OCI-LY7 (cell line): Measurements from ENCODE around the gene TNPO1. TPM values are rescaled to one million over a fixed set of nuclear protein-coding genes. Genes with fewer than 3 reads are reported as not detected.

Source experiments
- BruUV-seq: library from RNA; stranded (reverse); fragments of 400-500 nt; replicated peaks from 2 replicates; lab custom pipeline; 2021; lab: Mats Ljungman, UMichigan
- CTCF ChIA-PET: fragments of 300-600 bp; sonication (Branson Sonifier 250); formaldehyde crosslinking; loops from one replicate; lab custom pipeline; 2022; ENCODE audit warnings: antibody characterized with exemption; ENCODE audit not compliant: unreplicated experiment; lab: Charles Lee
- POLR2A ChIA-PET: fragments of 300-600 bp; sonication (Branson Sonifier 250); formaldehyde crosslinking; loops from one replicate; lab custom pipeline; 2022; ENCODE audit warnings: antibody characterized with exemption; lab: Charles Lee
- DNase-seq: peaks from one replicate; pipeline ENCODE4 v3.0.0-alpha.2; 2015; ENCODE audit warnings: low spot score
- H2AFZ ChIP-seq: fragments of 200-600 bp; sonication (generic), shearing (Covaris generic); 2 replicates; pipeline ENCODE4 v1.6.1; 2014; ENCODE audit warnings: mild to moderate bottlenecking, antibody characterized with exemption, low read length, moderate library complexity
- H3K27ac ChIP-seq: fragments of 200-600 bp; sonication (generic); 2 replicates; pipeline ENCODE4 v1.5.1; 2014; ENCODE audit warnings: mixed run types, low read depth, mild to moderate bottlenecking, moderate library complexity, low read length, inconsistent platforms; ENCODE audit not compliant: poor library complexity, severe bottlenecking
- H3K36me3 ChIP-seq: fragments of 200-600 bp; sonication (generic); 2 replicates; pipeline ENCODE4 v1.6.1; 2014; ENCODE audit warnings: mild to moderate bottlenecking, antibody characterized with exemption, low read length, moderate library complexity, mixed read lengths; ENCODE audit not compliant: insufficient read depth
- H3K4me1 ChIP-seq: fragments of 200-600 bp; sonication (generic); 2 replicates; pipeline ENCODE4 v1.5.1; 2014; ENCODE audit warnings: mild to moderate bottlenecking, low read length; ENCODE audit not compliant: insufficient read depth, poor library complexity, severe bottlenecking
- H3K4me2 ChIP-seq: fragments of 200-600 bp; sonication (generic); 2 replicates; pipeline ENCODE4 v1.6.1; 2014; ENCODE audit warnings: mild to moderate bottlenecking, low read length
- H3K4me3 ChIP-seq: fragments of 200-600 bp; sonication (generic); 2 replicates; pipeline ENCODE4 v1.5.1; 2014; ENCODE audit warnings: mild to moderate bottlenecking, low read depth, low read length; ENCODE audit not compliant: poor library complexity, severe bottlenecking
- H3K79me2 ChIP-seq: fragments of 200-600 bp; sonication (generic); 2 replicates; pipeline ENCODE4 v1.6.1; 2016; ENCODE audit warnings: low read depth, mild to moderate bottlenecking, low read length, moderate library complexity, mixed read lengths; ENCODE audit not compliant: insufficient read depth
- H3K9me2 ChIP-seq: fragments of 200-600 bp; sonication (generic); 2 replicates; pipeline ENCODE4 v1.6.1; 2016; ENCODE audit warnings: mild to moderate bottlenecking, low read length, mixed read lengths; ENCODE audit not compliant: insufficient read depth
- H3K9me3 ChIP-seq: fragments of 200-600 bp; sonication (generic); 2 replicates; pipeline ENCODE4 v1.6.1; 2014; ENCODE audit warnings: mild to moderate bottlenecking, mixed run types, low read length, mixed read lengths
- H4K20me1 ChIP-seq: fragments of 200-600 bp; sonication (generic); 2 replicates; pipeline ENCODE4 v1.6.1; 2014; ENCODE audit warnings: mild to moderate bottlenecking, antibody characterized with exemption, low read length, moderate library complexity, mixed read lengths; ENCODE audit not compliant: insufficient read depth
- EZH2phosphoT487 ChIP-seq: fragments of 200-600 bp; sonication (generic); IDR thresholded peaks from 2 replicates; pipeline ENCODE4 v1.6.1; 2018; ENCODE audit warnings: low read depth, borderline replicate concordance, mild to moderate bottlenecking, mixed run types, antibody characterized with exemption, low read length, moderate library complexity, mixed read lengths
- intact Hi-C: fragments of 100-400 bp; cut with micrococcal nuclease; formaldehyde crosslinking; loops from one replicate; pipeline ENCODE4 v1.10.0; 2022; ENCODE audit not compliant: unreplicated experiment
- total RNA-seq, 2 experiments: library from RNA; depleted of rRNA in 1 of 2; stranded (reverse); fragments of >200 nt in 1 of 2; shearing (Covaris generic) in 1 of 2; gene quantifications; 2 replicates each; pipeline ENCODE4 v1.2.3, GENCODE V29; 2014 to 2022
- TF ChIP-seq, protein P1 (sequence below): fragments of 200-600 bp; sonication (generic); conservative IDR thresholded peaks from 2 replicates; pipeline ENCODE4 v1.5.1; 2014; ENCODE audit warnings: mild to moderate bottlenecking, antibody characterized with exemption, low read length, moderate library complexity, mixed read lengths

Gene TNPO1
- total RNA-seq, 2 experiments from 2014 or later, result 95.2 to 132 TPM

GRCh38 chr5:72811849-72812248 lies 4.6 kb upstream of the TNPO1 start:
- no peak overlapping the region for H2AFZ ChIP-seq
- DNase-seq, result no peak
- H3K4me2 ChIP-seq, result no peak overlapping the region
- 0 out of 2 replicates have a peak, but pooled peaks cover 10% of the 10 kb centered on the region for H3K9me3 ChIP-seq
- H3K4me1 ChIP-seq, result peaks cover 5% of the 10 kb centered on the region
- TF ChIP-seq, protein P1, sequence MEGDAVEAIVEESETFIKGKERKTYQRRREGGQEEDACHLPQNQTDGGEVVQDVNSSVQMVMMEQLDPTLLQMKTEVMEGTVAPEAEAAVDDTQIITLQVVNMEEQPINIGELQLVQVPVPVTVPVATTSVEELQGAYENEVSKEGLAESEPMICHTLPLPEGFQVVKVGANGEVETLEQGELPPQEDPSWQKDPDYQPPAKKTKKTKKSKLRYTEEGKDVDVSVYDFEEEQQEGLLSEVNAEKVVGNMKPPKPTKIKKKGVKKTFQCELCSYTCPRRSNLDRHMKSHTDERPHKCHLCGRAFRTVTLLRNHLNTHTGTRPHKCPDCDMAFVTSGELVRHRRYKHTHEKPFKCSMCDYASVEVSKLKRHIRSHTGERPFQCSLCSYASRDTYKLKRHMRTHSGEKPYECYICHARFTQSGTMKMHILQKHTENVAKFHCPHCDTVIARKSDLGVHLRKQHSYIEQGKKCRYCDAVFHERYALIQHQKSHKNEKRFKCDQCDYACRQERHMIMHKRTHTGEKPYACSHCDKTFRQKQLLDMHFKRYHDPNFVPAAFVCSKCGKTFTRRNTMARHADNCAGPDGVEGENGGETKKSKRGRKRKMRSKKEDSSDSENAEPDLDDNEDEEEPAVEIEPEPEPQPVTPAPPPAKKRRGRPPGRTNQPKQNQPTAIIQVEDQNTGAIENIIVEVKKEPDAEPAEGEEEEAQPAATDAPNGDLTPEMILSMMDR, result no peak
- no peak for TF ChIP-seq EZH2phosphoT487
- no peaks in the 10 kb centered on the region for H4K20me1 ChIP-seq
- H3K9me2 ChIP-seq, result no peaks in the 10 kb centered on the region; the same call in 1 of the 2 replicates
- no peaks in the 10 kb centered on the region for H3K79me2 ChIP-seq
- intact Hi-C loops, result no loop called here
- BruUV-seq, result no TSS peak
- POLR2A ChIA-PET, result interaction anchor here (0.6 kb wide), 1 partner anchor 519 kb away, joined by 4 read pairs; no protein-coding TSS in a partner anchor
- no peak overlapping the region for H3K4me3 ChIP-seq
- no peak overlapping the region for H3K27ac ChIP-seq
- no peaks in the 10 kb centered on the region for H3K36me3 ChIP-seq
- CTCF ChIA-PET, result no interaction called here

DNA sequence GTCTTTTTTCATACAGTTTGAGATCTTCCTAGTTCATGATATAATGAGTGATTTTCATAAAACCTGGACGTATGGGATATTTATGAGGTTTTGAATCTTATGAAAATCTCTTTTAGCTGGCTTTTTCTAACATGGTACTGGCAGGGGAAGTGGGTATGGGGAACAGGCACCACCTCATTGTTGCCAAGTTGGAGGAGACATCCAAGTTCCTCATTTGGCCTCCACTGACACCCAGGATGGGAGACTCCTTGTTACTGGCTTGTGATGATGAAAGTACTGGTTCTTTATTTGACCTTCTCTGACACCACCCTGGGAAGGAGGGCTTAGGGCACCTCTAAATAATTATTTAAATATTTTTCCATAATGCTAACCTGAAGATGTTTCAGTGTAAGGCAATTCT lies 4.0 kb upstream of the TNPO1 start:
- Histone ChIP-seq H3K9me2 (no peaks in the 10 kb centered on the region; the same call in 1 of the 2 replicates), H3K9me3 (0 out of 2 replicates have a peak, but pooled peaks cover 10% of the 10 kb centered on the region), H3K4me1 (peaks cover 5% of the 10 kb centered on the region), H4K20me1 (no peaks in the 10 kb centered on the region), H3K4me3 (no peak overlapping the region), H3K27ac (no peak overlapping the region), H3K79me2 (peaks cover 4% of the 10 kb centered on the region; the same call in 1 of the 2 replicates), H3K4me2 (no peak overlapping the region), H3K36me3 (no peaks in the 10 kb centered on the region), H2AFZ (no peak overlapping the region)
- no TSS peak for BruUV-seq
- no peak for TF ChIP-seq EZH2phosphoT487
- TF ChIP-seq, protein P1, result no peak
- intact Hi-C loops, result no loop called here
- ChIA-PET POLR2A (interaction anchor here (0.6 kb wide), 1 partner anchor 520 kb away, joined by 4 read pairs; no protein-coding TSS in a partner anchor), CTCF (no interaction called here)
- peak; percentile 13 for DNase-seq

DNA sequence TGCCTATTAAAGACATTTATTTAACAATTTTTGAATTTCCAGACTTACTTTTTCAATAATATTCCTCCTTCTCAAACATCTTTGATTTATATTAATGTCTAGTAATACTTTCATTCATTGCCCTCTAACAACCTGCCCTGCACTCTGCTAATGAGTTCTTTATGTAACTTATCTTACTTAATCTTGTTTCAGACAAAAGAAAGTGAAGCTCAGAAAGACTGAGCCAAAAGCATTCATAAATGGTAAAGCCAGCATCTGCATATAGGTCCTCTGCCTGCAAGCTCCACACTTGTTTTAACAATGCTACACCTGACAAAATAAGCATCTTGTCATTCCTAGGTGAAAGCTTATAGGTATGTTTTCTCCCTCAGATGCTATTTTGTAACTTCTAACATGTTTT lies 2.4 kb upstream of the TNPO1 start:
- CTCF ChIA-PET, result no interaction called here
- H3K9me3 ChIP-seq, result 0 out of 2 replicates have a peak, but pooled peaks cover 10% of the 10 kb centered on the region
- H3K4me2 ChIP-seq, result no peak overlapping the region
- H3K4me3 ChIP-seq, result no peak overlapping the region
- peaks cover 18% of the 10 kb centered on the region for H3K4me1 ChIP-seq
- DNase-seq, result no peak
- POLR2A ChIA-PET, result interaction anchor here (0.6 to 1.2 kb wide), 5 partner anchors 9 to 1669 kb away, joined by 3 to 7 read pairs (median 3); no protein-coding TSS in a partner anchor
- TF ChIP-seq EZH2phosphoT487, result no peak
- TF ChIP-seq, protein P1, result no peak
- H4K20me1 ChIP-seq, result no peaks in the 10 kb centered on the region
- 0 out of 2 replicates have a peak overlapping the region, but pooled peaks have one; percentile 39 for H2AFZ ChIP-seq
- H3K9me2 ChIP-seq, result no peaks in the 10 kb centered on the region; the same call in 1 of the 2 replicates
- no TSS peak for BruUV-seq
- H3K79me2 ChIP-seq, result peaks cover 15% of the 10 kb centered on the region; the same call in 1 of the 2 replicates
- no peaks in the 10 kb centered on the region for H3K36me3 ChIP-seq
- no peak overlapping the region for H3K27ac ChIP-seq
- intact Hi-C loops, result no loop called here
